BLaER1 (cell line): ENCODE measurements around the gene KRT2.

Experiments
- H3K27ac ChIP-seq: shearing (Covaris generic); formaldehyde crosslinking; 2 replicates; pipeline ENCODE4 v1.8.1; 2022
- H3K27me3 ChIP-seq: shearing (Covaris generic); formaldehyde crosslinking; 2 replicates; pipeline ENCODE4 v1.8.1; 2022
- H3K36me3 ChIP-seq: shearing (Covaris generic); formaldehyde crosslinking; 2 replicates; pipeline ENCODE4 v1.8.1; 2022
- H3K4me1 ChIP-seq: shearing (Covaris generic); formaldehyde crosslinking; 2 replicates; pipeline ENCODE4 v1.8.1; 2022
- H3K4me2 ChIP-seq: shearing (Covaris generic); formaldehyde crosslinking; 2 replicates; pipeline ENCODE4 v1.8.1; 2022
- H3K4me3 ChIP-seq: shearing (Covaris generic); formaldehyde crosslinking; 2 replicates; pipeline ENCODE4 v1.8.1; 2022
- H3K9ac ChIP-seq: shearing (Covaris generic); formaldehyde crosslinking; 2 replicates; pipeline ENCODE4 v1.8.1; 2022
- H3K9me3 ChIP-seq: shearing (Covaris generic); formaldehyde crosslinking; 2 replicates; pipeline ENCODE4 v1.8.1; 2022
- H4K20me1 ChIP-seq: shearing (Covaris generic); formaldehyde crosslinking; 2 replicates; pipeline ENCODE4 v1.8.1; 2022
- Cebpa-rat ChIP-seq: shearing (Covaris generic); IDR thresholded peaks from 2 replicates; pipeline ENCODE4 v1.8.1; 2022

Gene KRT2

DNA sequence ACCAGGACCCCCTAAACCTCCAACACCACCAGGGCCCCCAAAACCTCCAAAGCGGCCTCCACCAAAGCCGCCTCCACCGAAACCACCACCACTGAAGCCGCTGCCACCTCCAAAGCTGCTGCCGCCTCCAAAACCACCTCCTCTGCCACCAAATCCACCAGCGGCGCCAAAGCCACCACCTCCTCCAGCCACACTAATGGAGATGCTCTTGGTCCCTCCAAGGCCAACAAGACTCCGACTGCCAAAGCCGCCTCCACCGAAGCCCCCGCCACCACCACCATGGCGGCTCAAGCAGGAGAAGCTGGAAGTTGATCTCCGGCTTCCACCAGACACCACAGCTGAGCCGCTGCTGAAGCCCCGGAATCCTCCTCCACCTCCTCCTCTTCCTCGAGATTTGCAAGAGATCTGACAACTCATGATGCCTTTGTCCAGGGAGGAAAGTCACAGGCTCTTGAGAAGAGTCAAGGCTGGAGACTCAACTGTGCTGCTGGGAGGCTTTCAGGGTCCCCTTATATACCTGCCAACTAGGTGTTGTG, at the start of gene KRT2:
Gene KRT2, minus strand, starts transcription at position 486 of the 536 bp plus-strand sequence. Its CDS starts 69 bp downstream, at position 417.
- H3K27me3 ChIP-seq: no peaks in the 10 kb centered on the region
- no peaks in the 10 kb centered on the region for H4K20me1 ChIP-seq
- H3K4me2 ChIP-seq: no peak within 1 kb of the TSS
- H3K36me3 ChIP-seq: no peaks in the 10 kb centered on the region
- no peak within 1 kb of the TSS for H3K9ac ChIP-seq
- H3K4me3 ChIP-seq: no peak within 1 kb of the TSS
- no peak for TF ChIP-seq Cebpa-rat
- H3K27ac ChIP-seq: no peak within 1 kb of the TSS
- no peaks in the 10 kb centered on the region for H3K9me3 ChIP-seq
- no peaks in the 10 kb centered on the region for H3K4me1 ChIP-seq

DNA sequence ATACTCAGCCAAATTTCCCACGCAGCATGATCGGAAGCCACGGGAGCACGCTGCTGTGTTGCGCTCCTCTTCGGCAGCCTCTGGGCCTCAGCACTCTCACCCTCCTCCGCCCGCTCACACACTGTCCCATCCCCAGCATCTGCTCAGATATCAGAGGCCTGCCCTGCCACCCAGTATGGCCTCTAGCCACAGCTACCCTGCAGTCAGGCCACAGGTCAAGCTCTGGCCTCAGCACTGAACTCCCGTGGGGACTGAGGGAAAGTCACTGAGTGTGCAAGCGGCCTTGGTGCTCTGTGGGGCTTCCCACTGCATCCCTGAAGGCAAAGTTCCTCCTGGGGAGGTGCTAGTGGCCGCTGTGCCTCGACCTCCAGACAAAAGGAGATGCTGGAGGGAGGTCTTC, 49.3 kb upstream of the KRT2 start:
- Histone ChIP-seq H3K4me2 (no peak overlapping the region), H3K36me3 (no peaks in the 10 kb centered on the region), H3K9me3 (no peaks in the 10 kb centered on the region), H3K4me3 (no peak overlapping the region), H3K27ac (no peak overlapping the region), H4K20me1 (no peaks in the 10 kb centered on the region), H3K9ac (no peak overlapping the region), H3K27me3 (no peaks in the 10 kb centered on the region), H3K4me1 (no peaks in the 10 kb centered on the region)
- TF ChIP-seq Cebpa-rat: no peak

DNA sequence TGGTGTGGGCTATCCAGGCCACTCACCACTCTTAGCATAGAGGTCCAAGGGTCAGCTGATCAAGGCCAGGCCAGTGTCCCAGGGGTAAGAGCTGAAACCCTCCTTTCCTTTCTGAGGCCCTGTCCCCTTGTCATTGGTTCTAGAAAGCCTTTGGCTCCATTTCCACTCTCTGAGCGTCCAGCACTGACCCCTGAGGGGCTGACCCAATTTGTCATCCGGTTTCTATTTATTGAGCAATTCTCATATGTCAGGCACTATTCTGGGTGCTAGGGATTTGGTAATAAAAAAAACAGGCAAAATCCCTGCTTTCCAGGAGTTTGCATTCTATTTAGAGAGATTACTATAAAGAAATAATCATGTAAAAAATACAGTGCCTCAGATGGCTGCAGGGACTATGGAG, 47.9 kb upstream of the KRT2 start:
- Histone ChIP-seq H3K4me1 (no peaks in the 10 kb centered on the region), H3K4me2 (no peak overlapping the region), H3K27ac (no peak overlapping the region), H3K9ac (no peak overlapping the region), H3K4me3 (no peak overlapping the region), H3K9me3 (no peaks in the 10 kb centered on the region), H3K27me3 (no peaks in the 10 kb centered on the region), H3K36me3 (no peaks in the 10 kb centered on the region), H4K20me1 (no peaks in the 10 kb centered on the region)
- no peak for TF ChIP-seq Cebpa-rat

DNA sequence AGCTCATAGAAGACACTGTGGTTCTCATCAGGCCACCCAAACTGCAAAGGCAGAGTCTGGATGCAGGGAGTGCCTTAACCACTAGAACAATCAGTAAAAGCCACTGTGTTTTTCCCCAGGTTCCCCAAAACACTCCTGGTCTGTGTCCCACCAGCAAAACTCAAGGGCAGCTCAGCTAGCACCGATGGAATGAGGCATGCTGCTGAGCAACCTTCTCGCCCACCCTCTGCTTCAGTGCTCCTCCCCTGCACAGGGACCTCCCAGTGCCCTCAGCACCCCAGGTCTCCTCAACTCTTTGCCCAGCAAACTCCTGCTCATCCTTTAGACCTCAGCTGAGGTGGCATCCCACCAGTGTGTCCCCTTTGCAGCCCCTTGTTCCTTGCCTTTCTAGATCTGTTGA, 47.4 kb upstream of the KRT2 start:
- no peak for TF ChIP-seq Cebpa-rat
- no peaks in the 10 kb centered on the region for H4K20me1 ChIP-seq
- H3K4me3 ChIP-seq: no peak overlapping the region
- H3K9ac ChIP-seq: no peak overlapping the region
- no peak overlapping the region for H3K27ac ChIP-seq
- H3K36me3 ChIP-seq: no peaks in the 10 kb centered on the region
- no peak overlapping the region for H3K4me2 ChIP-seq
- no peaks in the 10 kb centered on the region for H3K9me3 ChIP-seq
- H3K4me1 ChIP-seq: no peaks in the 10 kb centered on the region
- no peaks in the 10 kb centered on the region for H3K27me3 ChIP-seq

DNA sequence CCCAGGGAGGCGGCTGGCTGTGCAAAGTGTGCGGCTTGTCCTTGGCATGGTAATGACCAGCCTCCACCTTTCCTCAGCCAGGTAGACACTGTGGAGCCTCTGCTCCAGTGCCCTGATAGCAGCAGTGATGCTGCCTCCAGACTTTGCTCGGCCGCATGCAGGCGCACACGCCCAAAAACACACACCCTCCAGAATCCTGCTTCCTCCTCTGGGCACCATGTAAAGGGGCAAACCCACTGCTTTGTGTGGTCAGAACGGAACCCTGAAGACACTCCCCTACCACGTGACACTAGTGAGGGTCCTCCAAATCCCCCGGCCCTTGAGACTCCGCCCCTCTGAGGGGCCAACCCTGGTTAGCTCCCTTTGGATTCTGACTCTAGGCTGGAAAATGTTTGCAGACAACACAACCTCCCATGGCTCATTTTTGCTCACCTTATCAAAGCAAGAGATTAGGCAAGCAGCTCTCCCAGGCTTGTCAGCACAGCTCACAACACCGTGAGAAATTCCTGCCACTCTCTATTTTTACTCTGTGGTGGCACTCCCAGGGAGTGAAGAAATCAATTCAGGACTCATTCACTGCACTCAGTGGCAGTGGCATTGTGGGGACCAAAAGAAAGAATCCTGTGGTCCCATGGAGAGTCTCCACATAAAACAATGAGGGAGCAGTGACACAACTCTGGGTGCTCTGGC, 46.8 kb upstream of the KRT2 start:
- H4K20me1 ChIP-seq: no peaks in the 10 kb centered on the region
- no peaks in the 10 kb centered on the region for H3K9me3 ChIP-seq
- no peaks in the 10 kb centered on the region for H3K27me3 ChIP-seq
- H3K27ac ChIP-seq: no peak overlapping the region
- H3K36me3 ChIP-seq: no peaks in the 10 kb centered on the region
- no peak for TF ChIP-seq Cebpa-rat
- H3K9ac ChIP-seq: no peak overlapping the region
- no peaks in the 10 kb centered on the region for H3K4me1 ChIP-seq
- H3K4me3 ChIP-seq: no peak overlapping the region
- H3K4me2 ChIP-seq: no peak overlapping the region

DNA sequence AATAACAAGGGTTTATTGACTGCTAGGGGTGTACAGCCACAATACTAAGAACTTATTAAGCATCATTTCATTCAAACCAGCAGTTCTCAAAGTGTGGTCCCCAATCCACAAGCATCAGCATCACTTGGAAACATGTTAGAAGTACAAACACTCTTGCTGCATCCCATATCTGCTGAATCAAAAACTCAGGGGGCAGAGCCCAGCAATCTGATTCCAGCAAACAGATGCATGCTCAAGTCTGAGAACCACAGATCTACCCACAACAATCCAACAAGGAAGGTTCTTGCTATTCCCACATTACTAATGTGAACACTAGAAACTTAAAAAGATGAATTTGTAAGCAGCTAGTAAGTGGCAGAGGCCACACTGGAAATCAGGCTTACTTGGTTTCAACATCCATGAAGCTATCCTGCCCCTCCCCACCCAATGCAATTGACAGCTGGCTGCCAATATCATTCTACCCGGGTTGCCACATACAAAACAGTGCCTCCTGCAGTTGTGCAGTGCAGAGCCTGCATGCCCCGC, 45.1 kb upstream of the KRT2 start:
- Histone ChIP-seq H4K20me1 (no peaks in the 10 kb centered on the region), H3K27me3 (peaks cover 10% of the 10 kb centered on the region), H3K4me1 (no peaks in the 10 kb centered on the region), H3K9me3 (no peaks in the 10 kb centered on the region), H3K36me3 (no peaks in the 10 kb centered on the region), H3K4me3 (no peak overlapping the region), H3K27ac (no peak overlapping the region), H3K4me2 (no peak overlapping the region), H3K9ac (no peak overlapping the region)
- no peak for TF ChIP-seq Cebpa-rat

DNA sequence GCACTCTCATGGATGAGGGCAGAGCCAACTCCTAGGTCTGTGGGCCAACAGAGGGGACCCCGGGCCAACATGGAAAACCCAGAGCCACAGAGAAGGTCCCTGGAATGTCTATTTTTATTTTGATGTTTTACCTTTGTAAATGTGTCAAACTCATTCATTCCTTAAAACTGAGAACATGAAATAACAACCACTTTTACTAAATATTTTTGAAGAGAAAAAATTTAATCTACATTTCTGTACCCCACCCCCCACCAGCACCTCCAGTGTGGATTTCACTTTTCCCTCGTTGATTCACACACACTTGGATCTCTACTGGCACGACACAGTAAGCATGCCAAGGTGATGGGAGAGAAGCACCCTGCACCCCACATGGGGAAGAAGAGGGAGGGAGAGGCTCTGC, 44.6 kb upstream of the KRT2 start:
- H3K9me3 ChIP-seq: no peaks in the 10 kb centered on the region
- H3K27ac ChIP-seq: no peak overlapping the region
- peaks cover 15% of the 10 kb centered on the region for H3K27me3 ChIP-seq
- H4K20me1 ChIP-seq: no peaks in the 10 kb centered on the region
- no peak overlapping the region for H3K4me2 ChIP-seq
- H3K36me3 ChIP-seq: no peaks in the 10 kb centered on the region
- TF ChIP-seq Cebpa-rat: no peak
- no peaks in the 10 kb centered on the region for H3K4me1 ChIP-seq
- no peak overlapping the region for H3K4me3 ChIP-seq
- no peak overlapping the region for H3K9ac ChIP-seq

DNA sequence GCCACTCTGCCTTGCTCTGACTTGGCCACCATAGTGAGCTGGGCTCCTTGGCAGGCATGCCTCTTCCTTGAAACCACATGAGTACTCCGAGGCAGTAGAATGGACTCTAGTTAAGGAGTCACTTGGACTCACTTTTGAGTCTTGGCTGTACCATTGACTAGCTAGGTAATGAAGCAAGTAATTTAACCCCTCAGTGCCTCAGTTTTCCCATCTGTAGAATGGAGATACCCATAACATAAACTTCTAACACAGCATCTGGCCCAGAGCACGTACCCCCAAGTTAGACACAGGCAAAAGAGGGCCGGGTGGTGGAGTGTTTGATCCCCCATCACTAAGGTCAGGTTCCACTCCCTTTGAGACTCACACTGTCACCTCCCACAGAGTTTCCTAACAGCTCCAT, 43.0 kb upstream of the KRT2 start:
- no peaks in the 10 kb centered on the region for H4K20me1 ChIP-seq
- no peak overlapping the region for H3K4me2 ChIP-seq
- H3K4me1 ChIP-seq: peaks cover 9% of the 10 kb centered on the region
- H3K36me3 ChIP-seq: no peaks in the 10 kb centered on the region
- H3K27me3 ChIP-seq: peaks cover 31% of the 10 kb centered on the region
- no peak overlapping the region for H3K27ac ChIP-seq
- no peak overlapping the region for H3K4me3 ChIP-seq
- H3K9me3 ChIP-seq: no peaks in the 10 kb centered on the region
- H3K9ac ChIP-seq: no peak overlapping the region
- TF ChIP-seq Cebpa-rat: no peak

DNA sequence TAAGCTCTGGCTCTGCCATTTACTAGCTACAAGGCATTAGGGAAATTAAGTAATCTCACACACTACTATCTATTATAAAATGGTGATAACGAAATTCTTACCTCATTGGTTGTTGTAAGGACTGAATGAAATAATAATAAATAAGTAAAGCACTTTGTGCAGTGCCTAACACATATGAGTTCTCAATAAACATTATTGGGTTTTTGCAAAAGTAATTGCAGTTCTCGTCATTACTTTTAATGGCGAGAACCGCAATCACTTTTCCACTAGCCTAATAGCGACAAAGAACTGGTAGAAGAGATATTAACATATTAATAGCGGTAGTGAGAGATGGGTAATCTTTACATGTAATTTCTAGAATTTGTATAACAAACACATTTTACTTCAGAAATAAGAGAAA, 42.1 kb upstream of the KRT2 start:
- peaks cover 37% of the 10 kb centered on the region for H3K27me3 ChIP-seq

DNA sequence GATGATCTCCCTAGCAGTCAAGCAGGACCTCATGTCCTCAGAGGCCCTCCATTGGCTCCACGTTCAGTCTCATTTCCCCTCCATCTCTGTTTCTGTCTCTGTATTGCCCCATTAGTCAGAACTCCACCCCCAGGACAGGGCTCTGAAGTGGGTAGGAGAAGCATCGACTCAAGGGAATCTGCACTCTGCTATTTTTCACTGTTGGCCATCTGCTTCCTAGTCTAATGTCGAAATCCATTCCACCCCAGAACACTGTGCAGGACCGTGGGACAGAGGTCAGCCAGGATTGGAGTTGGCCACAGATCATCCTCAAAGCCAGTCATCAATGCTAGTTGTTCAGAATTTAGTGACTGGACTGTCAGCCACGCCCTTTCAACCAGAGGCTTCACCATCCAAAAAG, 41.2 kb upstream of the KRT2 start:
- H3K27ac ChIP-seq: no peak overlapping the region
- no peaks in the 10 kb centered on the region for H3K36me3 ChIP-seq
- H3K4me1 ChIP-seq: peaks cover 9% of the 10 kb centered on the region
- H3K4me2 ChIP-seq: no peak overlapping the region
- H3K9ac ChIP-seq: no peak overlapping the region
- no peak for TF ChIP-seq Cebpa-rat
- no peak overlapping the region for H3K4me3 ChIP-seq
- no peaks in the 10 kb centered on the region for H3K9me3 ChIP-seq
- peaks cover 43% of the 10 kb centered on the region for H3K27me3 ChIP-seq
- H4K20me1 ChIP-seq: no peaks in the 10 kb centered on the region

More for the DNA sequence above, 42.1 kb upstream of the KRT2 start:
- Histone ChIP-seq H4K20me1 (no peaks in the 10 kb centered on the region), H3K36me3 (no peaks in the 10 kb centered on the region), H3K4me3 (no peak overlapping the region), H3K9ac (no peak overlapping the region), H3K9me3 (no peaks in the 10 kb centered on the region), H3K27ac (no peak overlapping the region), H3K4me1 (peaks cover 9% of the 10 kb centered on the region), H3K4me2 (no peak overlapping the region)
- no peak for TF ChIP-seq Cebpa-rat
